T-helper 2 cell treated with Interferon-gamma antibody and Interleukin-4, amounts not matched to agents 100 ng/mL and 5 ng/mL, for 36 hours (primary cell): ENCODE results near the gene SUFU. TPM values are rescaled to one million over a fixed set of nuclear protein-coding genes. Genes with fewer than 3 reads are reported as not detected.

ENCODE experiments used
- intact Hi-C: fragments of 100-400 bp; cut with micrococcal nuclease; formaldehyde crosslinking; loops from one replicate; pipeline ENCODE4 v1.15.1; 2023
- total RNA-seq: library from RNA; stranded (reverse); gene quantifications from 2 replicates; pipeline ENCODE4 v1.2.3, GENCODE V29; 2022

Gene SUFU
- total RNA-seq, 1 donor from 2014 or later = 13.8 TPM

- intact Hi-C loops = no loop called here
These were observed 42.2 kb downstream of the SUFU start for GRCh38 chr10:102545997-102546396.

GRCh38 chr10:102546606-102547320 is 43.0 kb downstream of the SUFU start:
- intact Hi-C loops = no loop called here

- intact Hi-C loops = no loop called here
These were observed 45.8 kb downstream of the SUFU start for GRCh38 chr10:102549549-102549948.

- intact Hi-C loops = no loop called here
These were observed 47.0 kb downstream of the SUFU start for GRCh38 chr10:102550636-102551210.

- intact Hi-C loops = no loop called here
These were observed 48.8 kb downstream of the SUFU start for GRCh38 chr10:102552533-102552932.

- intact Hi-C loops = no loop called here
These were observed 50.0 kb downstream of the SUFU start for GRCh38 chr10:102553771-102554170.

- intact Hi-C loops = no loop called here
These were observed 50.8 kb downstream of the SUFU start for GRCh38 chr10:102554531-102554930.

- intact Hi-C loops = no loop called here
These were observed 52.1 kb downstream of the SUFU start for GRCh38 chr10:102555781-102556328.

GRCh38 chr10:102557569-102557968 is 53.8 kb downstream of the SUFU start:
- intact Hi-C loops = no loop called here

- intact Hi-C loops = no loop called here
These were observed 56.0 kb downstream of the SUFU start for GRCh38 chr10:102559764-102560163.

GRCh38 chr10:102564209-102564834 is 60.5 kb downstream of the SUFU start:
- intact Hi-C loops = no loop called here

- intact Hi-C loops = no loop called here
These were observed 62.0 kb downstream of the SUFU start for GRCh38 chr10:102565793-102566192.

- intact Hi-C loops = no loop called here
These were observed 75.0 kb downstream of the SUFU start for GRCh38 chr10:102578782-102579181.

GRCh38 chr10:102579328-102579727 is 75.6 kb downstream of the SUFU start:
- intact Hi-C loops = no loop called here

GRCh38 chr10:102580230-102580629 is 76.5 kb downstream of the SUFU start:
- intact Hi-C loops = loop anchor here (5.0 kb wide), 1 partner anchor 348 kb away; no protein-coding TSS in a partner anchor

GRCh38 chr10:102581401-102581800 is 77.6 kb downstream of the SUFU start:
- intact Hi-C loops = loop anchor here (5.0 kb wide), 1 partner anchor 349 kb away; no protein-coding TSS in a partner anchor

- intact Hi-C loops = loop anchor here (5.0 kb wide), 1 partner anchor 350 kb away; no protein-coding TSS in a partner anchor
These were observed 78.3 kb downstream of the SUFU start for GRCh38 chr10:102581981-102582580.

GRCh38 chr10:102583435-102584417 is 80.0 kb downstream of the SUFU start:
- intact Hi-C loops = loop anchor here (1.0 to 5.0 kb wide), 3 partner anchors 80 to 351 kb away; partner anchors contain the start of gene SUFU

GRCh38 chr10:102585026-102585425 is 81.3 kb downstream of the SUFU start:
- intact Hi-C loops = no loop called here

GRCh38 chr10:102586858-102587257 is 83.1 kb downstream of the SUFU start:
- intact Hi-C loops = no loop called here
